ENCODE measurements around the gene CFAP91. TPM values are rescaled to one million over a fixed set of nuclear protein-coding genes. Genes with fewer than 3 reads are reported as not detected.

Gene CFAP91
- total RNA-seq, 4 donors from 2014 or later = 0.91 to 5.1 (median 1.7) TPM

DNA sequence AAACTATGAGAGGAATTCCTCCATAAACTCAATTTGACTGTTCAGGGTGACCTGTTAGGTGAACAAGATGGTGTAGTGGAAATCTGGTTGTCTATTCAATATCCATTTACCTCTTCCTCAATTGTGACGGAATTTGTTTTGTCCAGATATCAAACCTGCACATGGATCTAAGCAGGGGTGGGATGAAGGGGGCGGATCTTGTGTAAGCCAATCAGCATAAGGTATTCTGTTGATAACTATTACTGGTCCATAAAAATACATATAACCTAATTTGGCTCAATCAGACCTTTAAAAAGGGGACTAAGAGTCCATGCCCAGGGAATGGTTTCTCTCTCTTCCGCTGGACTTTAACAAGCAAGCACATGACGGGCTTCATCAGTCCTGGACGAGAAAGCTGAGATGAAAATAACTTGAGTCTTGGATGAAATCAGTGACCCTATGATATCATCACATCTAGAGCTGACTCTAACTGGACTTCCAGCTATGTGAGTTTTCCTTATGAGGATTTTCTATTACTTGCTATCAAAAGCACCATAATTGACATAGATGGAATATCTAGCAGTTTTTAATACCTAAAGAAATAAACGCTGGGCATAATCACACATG lies 36.8 kb upstream of the CFAP91 start:
- no peak for DNase-seq (ENCODE audit: low spot score in 2 of 2)
- no peak for TF ChIP-seq POLR2A (IDR thresholded peaks at IDR 0.05)
- TF ChIP-seq, protein P1, sequence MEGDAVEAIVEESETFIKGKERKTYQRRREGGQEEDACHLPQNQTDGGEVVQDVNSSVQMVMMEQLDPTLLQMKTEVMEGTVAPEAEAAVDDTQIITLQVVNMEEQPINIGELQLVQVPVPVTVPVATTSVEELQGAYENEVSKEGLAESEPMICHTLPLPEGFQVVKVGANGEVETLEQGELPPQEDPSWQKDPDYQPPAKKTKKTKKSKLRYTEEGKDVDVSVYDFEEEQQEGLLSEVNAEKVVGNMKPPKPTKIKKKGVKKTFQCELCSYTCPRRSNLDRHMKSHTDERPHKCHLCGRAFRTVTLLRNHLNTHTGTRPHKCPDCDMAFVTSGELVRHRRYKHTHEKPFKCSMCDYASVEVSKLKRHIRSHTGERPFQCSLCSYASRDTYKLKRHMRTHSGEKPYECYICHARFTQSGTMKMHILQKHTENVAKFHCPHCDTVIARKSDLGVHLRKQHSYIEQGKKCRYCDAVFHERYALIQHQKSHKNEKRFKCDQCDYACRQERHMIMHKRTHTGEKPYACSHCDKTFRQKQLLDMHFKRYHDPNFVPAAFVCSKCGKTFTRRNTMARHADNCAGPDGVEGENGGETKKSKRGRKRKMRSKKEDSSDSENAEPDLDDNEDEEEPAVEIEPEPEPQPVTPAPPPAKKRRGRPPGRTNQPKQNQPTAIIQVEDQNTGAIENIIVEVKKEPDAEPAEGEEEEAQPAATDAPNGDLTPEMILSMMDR (IDR thresholded peaks at IDR 0.05) = no peak
- WGBS, 2 donors = 84 to 90% methylated on average over 6 of the region's 6 CpGs
- H3K4me3 ChIP-seq (ENCODE audit: low read depth, poor library complexity, severe bottlenecking) = no peak overlapping the region
- intact Hi-C loops (cut with DNase I; ENCODE audit: low total_unique reads) = no loop called here

DNA sequence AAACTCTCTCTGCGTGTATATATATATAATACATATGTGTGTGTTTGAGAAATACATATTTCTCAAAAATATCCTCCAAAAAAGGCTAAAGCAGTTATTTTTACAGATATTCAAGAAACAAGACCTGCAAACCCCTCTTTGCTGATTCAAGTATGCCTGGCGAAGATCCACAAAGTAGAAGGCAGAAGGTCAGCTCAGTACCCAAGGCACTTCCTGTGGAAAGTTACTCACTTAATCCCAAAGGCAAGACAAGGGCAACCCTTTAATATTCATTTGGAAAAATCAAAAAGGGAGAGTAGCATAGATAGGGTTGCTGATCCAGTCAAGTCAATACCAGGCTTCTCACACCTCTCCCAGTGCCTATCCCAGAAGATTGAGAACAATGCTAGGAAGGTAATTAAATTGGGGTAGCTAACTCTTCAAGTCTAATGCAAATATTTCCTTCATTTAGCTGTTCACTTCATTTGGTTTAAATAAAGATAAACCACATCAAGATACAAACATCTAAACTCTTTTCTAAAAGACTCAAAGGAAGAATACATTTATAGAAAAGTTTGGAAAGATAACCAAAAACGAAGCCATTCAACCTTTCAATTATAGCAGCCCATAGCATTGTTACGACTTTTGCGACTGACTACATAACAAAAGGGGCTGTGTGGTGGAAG lies 32.8 kb upstream of the CFAP91 start:
- DNase-seq (ENCODE audit: low spot score in 2 of 2) = no peak
- WGBS, 2 donors = 88 to 91% methylated on average over 5 of the region's 5 CpGs
- intact Hi-C loops (cut with DNase I; ENCODE audit: low total_unique reads) = no loop called here
- TF ChIP-seq, protein P1 (IDR thresholded peaks at IDR 0.05) = no peak
- no peak for TF ChIP-seq POLR2A (IDR thresholded peaks at IDR 0.05)
- no peak overlapping the region for H3K4me3 ChIP-seq (ENCODE audit: low read depth, poor library complexity, severe bottlenecking)

DNA sequence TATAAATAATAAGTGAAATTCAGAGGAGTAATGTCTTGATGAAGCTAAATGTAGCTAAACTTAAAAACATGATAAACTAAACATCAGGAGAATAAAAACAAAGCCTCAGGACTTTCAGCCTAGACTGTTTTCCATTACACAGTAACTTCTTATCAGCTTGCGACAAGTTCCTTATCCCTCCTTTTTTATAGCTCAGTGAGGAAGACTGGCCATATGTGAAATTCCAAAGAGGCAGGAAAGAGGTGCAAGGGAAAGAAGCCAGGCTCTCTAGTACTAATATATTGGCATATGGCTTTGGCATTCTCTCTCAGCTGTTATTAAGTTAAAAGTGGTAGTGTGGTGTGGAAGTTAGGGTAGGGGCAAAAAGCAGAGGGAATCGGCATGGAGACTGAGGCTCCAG lies 30.0 kb upstream of the CFAP91 start:
- no peak for TF ChIP-seq POLR2A (IDR thresholded peaks at IDR 0.05)
- TF ChIP-seq, protein P1 (IDR thresholded peaks at IDR 0.05) = no peak
- no peak overlapping the region for H3K4me3 ChIP-seq (ENCODE audit: low read depth, poor library complexity, severe bottlenecking)
- no peak for DNase-seq (ENCODE audit: low spot score in 2 of 2)
- intact Hi-C loops (cut with DNase I; ENCODE audit: low total_unique reads) = no loop called here
- 83 to 89% methylated on average over 2 of the region's 2 CpGs for WGBS, 2 donors

DNA sequence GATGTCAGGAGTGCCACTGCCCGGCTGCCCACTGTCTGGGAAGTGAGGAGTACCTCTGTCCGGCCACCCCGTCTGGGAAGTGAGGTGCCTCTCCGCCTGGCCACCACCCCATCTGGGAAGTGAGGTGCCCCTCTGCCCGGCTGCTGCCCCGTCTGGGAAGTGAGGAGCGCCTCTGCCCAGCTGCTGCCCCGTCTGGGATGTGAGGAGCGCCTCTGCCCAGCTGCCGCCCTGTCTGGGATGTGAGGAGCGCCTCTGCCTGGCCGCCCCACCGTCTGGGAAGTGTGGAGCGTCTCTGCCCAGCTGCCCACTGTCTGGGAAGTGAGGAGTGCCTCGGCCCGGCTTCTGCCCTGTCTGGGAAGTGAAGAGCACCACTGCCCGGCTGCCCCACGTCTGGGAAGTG lies 28.9 kb upstream of the CFAP91 start:
- no peak for TF ChIP-seq POLR2A (IDR thresholded peaks at IDR 0.05)
- TF ChIP-seq, protein P1 (IDR thresholded peaks at IDR 0.05) = no peak
- H3K4me3 ChIP-seq (ENCODE audit: low read depth, poor library complexity, severe bottlenecking) = no peak overlapping the region
- 91% methylated on average over 15 of the region's 18 CpGs for WGBS, 2 donors
- DNase-seq (ENCODE audit: low spot score in 2 of 2) = no peak
- intact Hi-C loops (cut with DNase I; ENCODE audit: low total_unique reads) = no loop called here

DNA sequence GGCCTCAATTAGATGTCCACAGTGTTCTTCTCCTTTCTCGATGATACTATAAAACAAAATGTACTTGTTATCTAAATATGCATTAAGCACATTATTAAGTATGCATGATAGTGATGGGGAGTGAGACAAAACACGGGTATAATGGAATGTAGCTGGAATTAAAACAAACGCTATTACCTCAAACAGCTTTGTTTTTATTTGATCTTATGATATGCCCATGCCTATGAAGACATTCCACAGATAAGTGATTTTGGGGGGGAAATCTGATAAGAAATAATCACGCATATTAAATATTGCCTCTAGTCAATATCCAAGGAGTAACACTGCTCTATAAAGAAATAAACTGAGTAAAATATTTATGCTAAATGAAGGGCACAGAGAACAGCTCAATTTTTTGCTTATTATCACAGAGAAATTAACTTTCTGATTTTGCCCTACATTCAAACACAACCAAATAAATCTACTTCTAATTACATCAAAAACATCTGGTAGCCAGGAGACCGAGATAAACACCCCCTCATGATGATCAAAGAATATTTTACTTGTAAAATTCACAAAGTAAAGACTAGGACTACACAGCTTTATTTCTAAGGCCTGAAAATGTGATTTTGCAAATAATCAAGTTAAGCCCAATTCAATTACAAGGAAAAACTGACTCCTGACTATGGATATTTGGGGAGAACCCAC lies 27.5 kb upstream of the CFAP91 start:
- 78 to 82% methylated on average over 5 of the region's 5 CpGs for WGBS, 2 donors
- intact Hi-C loops (cut with DNase I; ENCODE audit: low total_unique reads) = no loop called here
- TF ChIP-seq, protein P1 (IDR thresholded peaks at IDR 0.05) = no peak
- TF ChIP-seq POLR2A (IDR thresholded peaks at IDR 0.05) = no peak
- no peak overlapping the region for H3K4me3 ChIP-seq (ENCODE audit: low read depth, poor library complexity, severe bottlenecking)
- no peak for DNase-seq (ENCODE audit: low spot score in 2 of 2)
